HepG2 (cell line): ENCODE data around the gene EIF3L. TPM values are rescaled to one million over a fixed set of nuclear protein-coding genes. Genes with fewer than 3 reads are reported as not detected.

Source experiments
- BORCS8-MEF2B ChIP-seq: sonication (generic); formaldehyde crosslinking; IDR thresholded peaks from 2 replicates; pipeline ENCODE4 v1.8.0; 2022; ENCODE audit warnings: mild to moderate bottlenecking, missing genetic modification reagents
- BRF2 ChIP-seq: sonication (generic); formaldehyde crosslinking; IDR thresholded peaks from 2 replicates; pipeline ENCODE4 v1.8.1; 2022; ENCODE audit warnings: mild to moderate bottlenecking, missing genetic modification reagents
- CHCHD3 ChIP-seq: sonication (generic); formaldehyde crosslinking; IDR thresholded peaks from 2 replicates; pipeline ENCODE4 v1.8.0; 2022; ENCODE audit warnings: mild to moderate bottlenecking, missing genetic modification reagents, moderate library complexity
- CHD4 ChIP-seq: fragments of 200-600 bp; sonication (generic); IDR thresholded peaks from 2 replicates; pipeline ENCODE4 v1.7.0; 2017; ENCODE audit warnings: mild to moderate bottlenecking, low read length, borderline replicate concordance
- GLI4 ChIP-seq: sonication (generic); formaldehyde crosslinking; IDR thresholded peaks from 2 replicates; pipeline ENCODE4 v1.5.1; 2020; ENCODE audit warnings: missing genetic modification reagents, mild to moderate bottlenecking, moderate library complexity, borderline replicate concordance
- HMG20B ChIP-seq: conservative IDR thresholded peaks from 2 replicates; pipeline ENCODE4 v1.6.1; 2016; ENCODE audit warnings: missing genetic modification reagents, missing compliant biosample characterization
- HNRNPL ChIP-seq: fragments of 200-400 bp; formaldehyde crosslinking; IDR thresholded peaks from 2 replicates; pipeline ENCODE4 v1.6.1; 2017; ENCODE audit warnings: mild to moderate bottlenecking, low read depth, low read length
- KDM1A ChIP-seq: IDR thresholded peaks from 2 replicates; pipeline ENCODE4 v1.6.1; 2016; ENCODE audit warnings: missing compliant biosample characterization
- KDM6A ChIP-seq: IDR thresholded peaks from 2 replicates; pipeline ENCODE4 v1.6.1; 2016; ENCODE audit warnings: low read depth
- MTF2 ChIP-seq: sonication (generic); formaldehyde crosslinking; IDR thresholded peaks from 2 replicates; pipeline ENCODE4 v1.5.0; 2020; ENCODE audit warnings: missing genetic modification reagents, borderline replicate concordance
- PCBP1 ChIP-seq: fragments of 200-400 bp; formaldehyde crosslinking; IDR thresholded peaks from 2 replicates; pipeline ENCODE4 v1.6.1; 2017; ENCODE audit warnings: mild to moderate bottlenecking, low read depth, low read length, borderline replicate concordance
- SIN3B ChIP-seq: fragments of 150-350 bp; IDR thresholded peaks from 2 replicates; pipeline ENCODE4 v1.6.1; 2014; ENCODE audit warnings: low read length
- SRSF9 ChIP-seq: fragments of 200-400 bp; formaldehyde crosslinking; IDR thresholded peaks from 2 replicates; pipeline ENCODE4 v1.6.1; 2018; ENCODE audit warnings: borderline replicate concordance, mild to moderate bottlenecking, low read depth, low read length; ENCODE audit not compliant: insufficient read depth, poor library complexity, severe bottlenecking
- ZBTB20 ChIP-seq: sonication (generic); formaldehyde crosslinking; IDR thresholded peaks from 2 replicates; pipeline ENCODE4 v1.8.1; 2023; ENCODE audit warnings: missing genetic modification reagents, low read depth, mild to moderate bottlenecking, borderline replicate concordance
- ZFP37 ChIP-seq: sonication (generic); formaldehyde crosslinking; IDR thresholded peaks from 2 replicates; pipeline ENCODE4 v1.4.0; 2020; ENCODE audit warnings: missing genetic modification reagents, borderline replicate concordance
- ZFX ChIP-seq: sonication (generic); formaldehyde crosslinking; IDR thresholded peaks from 2 replicates; pipeline ENCODE4 v1.4.0; 2020; ENCODE audit warnings: mild to moderate bottlenecking, low read depth, missing genetic modification reagents, moderate library complexity
- ZNF124 ChIP-seq: sonication (generic); formaldehyde crosslinking; IDR thresholded peaks from 2 replicates; pipeline ENCODE4 v1.4.0; 2020; ENCODE audit warnings: missing genetic modification reagents
- ZNF230 ChIP-seq: sonication (generic); formaldehyde crosslinking; IDR thresholded peaks from 2 replicates; pipeline ENCODE4 v1.4.0; 2020; ENCODE audit warnings: mild to moderate bottlenecking, missing genetic modification reagents
- ZNF317 ChIP-seq: sonication (generic); formaldehyde crosslinking; IDR thresholded peaks from 2 replicates; pipeline ENCODE4 v1.5.0; 2020; ENCODE audit warnings: mild to moderate bottlenecking, missing genetic modification reagents
- ZNF367 ChIP-seq: sonication (generic); formaldehyde crosslinking; IDR thresholded peaks from 2 replicates; pipeline ENCODE4 v1.4.0; 2020; ENCODE audit warnings: missing genetic modification reagents, borderline replicate concordance
- ZNF513 ChIP-seq: sonication (generic); formaldehyde crosslinking; conservative IDR thresholded peaks from 2 replicates; pipeline ENCODE4 v1.5.0; 2020; ENCODE audit warnings: missing genetic modification reagents
- ZSCAN9 ChIP-seq: IDR thresholded peaks from 2 replicates; pipeline ENCODE4 v1.6.1; 2016; ENCODE audit warnings: borderline replicate concordance
- polyA plus RNA-seq, 8 experiments: library from polyadenylated mRNA; depleted of rRNA in 3 of 8; stranded (reverse) in 7 of 8; unstranded in 1 of 8; fragments of >200 nt; fragmentation: Illumina TruSeq in 4 of 8; extraction: Trizol in 4 of 8; gene quantifications; 2 replicates each; pipeline versions ENCODE4 v1.2.1 to v1.2.3, GENCODE V29; 2011 to 2016; ENCODE audit warnings: low read depth in 4 of 8, missing spikeins in 1 of 8, mixed read lengths in 1 of 8; ENCODE audit not compliant: insufficient read depth in 1 of 8
- total RNA-seq, 5 experiments: library from RNA; depleted of rRNA; stranded (reverse); fragments of >200 nt; fragmentation: Illumina TruSeq; extraction: Trizol; gene quantifications; 2 replicates each; pipeline ENCODE4 v1.2.3, GENCODE V29; 2016; ENCODE audit warnings: low read depth in 1 of 5
- TF ChIP-seq, protein P1 (sequence below): sonication (generic); formaldehyde crosslinking; IDR thresholded peaks from 2 replicates; pipeline ENCODE4 v1.5.1; 2020; ENCODE audit warnings: missing genetic modification reagents, mild to moderate bottlenecking, borderline replicate concordance
- TF ChIP-seq, protein P2 (sequence below): sonication (generic); formaldehyde crosslinking; IDR thresholded peaks from 2 replicates; pipeline ENCODE4 v1.8.1; 2023; ENCODE audit warnings: missing genetic modification reagents, mild to moderate bottlenecking, borderline replicate concordance
- TF ChIP-seq, protein P3 (sequence below): IDR thresholded peaks from 2 replicates; pipeline ENCODE4 v1.6.1; 2016

EIF3L gene
- total and polyA plus RNA-seq, 2 of the 13 experiments (the other 11 are each of a cell fraction or from before 2014, with no cell fraction given) = 514 to 793 TPM

GRCh38 chr22:37849089-37849751 is at the start of gene EIF3L (continued):
- TF ChIP-seq ZNF124 (CRISPR knock-in tag) (0 out of 2 replicates have a peak, but pooled peaks have one; percentile 5), KDM1A (peak; percentile 12; the same call in 1 of the 2 replicates), ZNF367 (CRISPR knock-in tag) (peak; percentile 63; the same call in 1 of the 2 replicates), ZNF230 (CRISPR knock-in tag) (0 out of 2 replicates have a peak, but pooled peaks have one; percentile 70), ZFP37 (CRISPR knock-in tag) (no peak), ZNF317 (0 out of 2 replicates have a peak, but pooled peaks have one; percentile 37), ZSCAN9 (peak; percentile 45), CHD4 (no peak), GLI4 (CRISPR knock-in tag) (no peak), HMG20B (CRISPR knock-in tag) (0 out of 2 replicates have a peak, but pooled peaks have one; percentile 14), ZNF513 (CRISPR knock-in tag) (no peak; the same call in 1 of the 2 replicates), CHCHD3 (0 out of 2 replicates have a peak, but pooled peaks have one; percentile 54), HNRNPL (0 out of 2 replicates have a peak, but pooled peaks have one; percentile 53), BORCS8-MEF2B (peak; percentile 40; the same call in 1 of the 2 replicates), SIN3B (no peak), ZFX (CRISPR knock-in tag) (peak; percentile 89), BRF2 (CRISPR knock-in tag) (peak; percentile 58; the same call in 1 of the 2 replicates), MTF2 (CRISPR knock-in tag) (peak; percentile 35; the same call in 1 of the 2 replicates), KDM6A (CRISPR knock-in tag) (no peak), ZBTB20 (CRISPR knock-in tag) (0 out of 2 replicates have a peak, but pooled peaks have one; percentile 49), SRSF9 (no peak), PCBP1 (no peak)
- TF ChIP-seq, protein P1, sequence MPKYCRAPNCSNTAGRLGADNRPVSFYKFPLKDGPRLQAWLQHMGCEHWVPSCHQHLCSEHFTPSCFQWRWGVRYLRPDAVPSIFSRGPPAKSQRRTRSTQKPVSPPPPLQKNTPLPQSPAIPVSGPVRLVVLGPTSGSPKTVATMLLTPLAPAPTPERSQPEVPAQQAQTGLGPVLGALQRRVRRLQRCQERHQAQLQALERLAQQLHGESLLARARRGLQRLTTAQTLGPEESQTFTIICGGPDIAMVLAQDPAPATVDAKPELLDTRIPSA (CRISPR knock-in tag) = 0 out of 2 replicates have a peak, but pooled peaks have one; percentile 40
- TF ChIP-seq, protein P2, sequence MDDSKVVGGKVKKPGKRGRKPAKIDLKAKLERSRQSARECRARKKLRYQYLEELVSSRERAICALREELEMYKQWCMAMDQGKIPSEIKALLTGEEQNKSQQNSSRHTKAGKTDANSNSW (CRISPR knock-in tag) = peak; percentile 73; the same call in 1 of the 2 replicates
- TF ChIP-seq, protein P3, sequence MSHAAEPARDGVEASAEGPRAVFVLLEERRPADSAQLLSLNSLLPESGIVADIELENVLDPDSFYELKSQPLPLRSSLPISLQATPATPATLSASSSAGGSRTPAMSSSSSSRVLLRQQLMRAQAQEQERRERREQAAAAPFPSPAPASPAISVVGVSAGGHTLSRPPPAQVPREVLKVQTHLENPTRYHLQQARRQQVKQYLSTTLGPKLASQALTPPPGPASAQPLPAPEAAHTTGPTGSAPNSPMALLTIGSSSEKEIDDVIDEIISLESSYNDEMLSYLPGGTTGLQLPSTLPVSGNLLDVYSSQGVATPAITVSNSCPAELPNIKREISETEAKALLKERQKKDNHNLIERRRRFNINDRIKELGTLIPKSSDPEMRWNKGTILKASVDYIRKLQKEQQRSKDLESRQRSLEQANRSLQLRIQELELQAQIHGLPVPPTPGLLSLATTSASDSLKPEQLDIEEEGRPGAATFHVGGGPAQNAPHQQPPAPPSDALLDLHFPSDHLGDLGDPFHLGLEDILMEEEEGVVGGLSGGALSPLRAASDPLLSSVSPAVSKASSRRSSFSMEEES = peak; percentile 16; the same call in 1 of the 2 replicates
